SK-N-MC (cell line): ENCODE measurements around the gene ADARB1.

Experiments
- DNase-seq: peaks from one replicate; pipeline ENCODE4 v3.0.0-alpha.2; 2011; ENCODE audit warnings: low read depth, low spot score
- H3K27ac ChIP-seq: fragments of 200-600 bp; sonication (generic); 2 replicates; pipeline ENCODE4 v1.5.1; 2016; ENCODE audit warnings: mixed run types
- H3K36me3 ChIP-seq: fragments of 200-600 bp; sonication (generic); 2 replicates; pipeline ENCODE4 v1.6.1; 2017; ENCODE audit warnings: antibody characterized with exemption, low read length, mixed read lengths; ENCODE audit not compliant: insufficient read depth
- H3K4me3 ChIP-seq: fragments of 200-600 bp; sonication (generic); 2 replicates; pipeline ENCODE4 v1.5.1; 2016
- H3K9ac ChIP-seq: fragments of 200-600 bp; sonication (generic); 2 replicates; pipeline ENCODE4 v1.8.0; 2017; ENCODE audit warnings: mixed run types, mixed read lengths; ENCODE audit not compliant: insufficient read length
- H3K9me3 ChIP-seq: fragments of 200-600 bp; sonication (generic); 2 replicates; pipeline ENCODE4 v1.6.1; 2017; ENCODE audit warnings: low read depth, mild to moderate bottlenecking, antibody characterized with exemption, low read length, moderate library complexity, mixed read lengths
- EZH2 ChIP-seq: fragments of 200-600 bp; sonication (generic); IDR thresholded peaks from one replicate; pipeline ENCODE4 v1.6.1; 2017; ENCODE audit warnings: antibody characterized with exemption
- FOXP2 ChIP-seq: optimal IDR thresholded peaks from 2 replicates; pipeline ENCODE3; 2011; ENCODE audit warnings: mild to moderate bottlenecking, moderate library complexity; ENCODE audit not compliant: insufficient read depth; ENCODE audit errors: extremely low read length, control extremely low read depth
- POLR2AphosphoS5 ChIP-seq: IDR thresholded peaks from 2 replicates; pipeline ENCODE4 v1.6.1; 2012; ENCODE audit warnings: mild to moderate bottlenecking, low read depth, low read length, borderline replicate concordance

ADARB1 gene

GRCh38 chr21:45057886-45058285, 16.5 kb upstream of the ADARB1 start:
- no peak overlapping the region for H3K27ac ChIP-seq
- H3K36me3 ChIP-seq: no peaks in the 10 kb centered on the region
- no peak for DNase-seq
- TF ChIP-seq POLR2AphosphoS5 (no peak), FOXP2 (no peak), EZH2 (no peak)
- no peak overlapping the region for H3K9ac ChIP-seq
- H3K4me3 ChIP-seq: no peak overlapping the region
- no peaks in the 10 kb centered on the region for H3K9me3 ChIP-seq

GRCh38 chr21:45059121-45059520, 15.3 kb upstream of the ADARB1 start:
- no peaks in the 10 kb centered on the region for H3K9me3 ChIP-seq
- no peak overlapping the region for H3K4me3 ChIP-seq
- TF ChIP-seq EZH2 (no peak), FOXP2 (no peak), POLR2AphosphoS5 (no peak)
- H3K36me3 ChIP-seq: no peaks in the 10 kb centered on the region
- H3K27ac ChIP-seq: no peak overlapping the region
- DNase-seq: no peak
- no peak overlapping the region for H3K9ac ChIP-seq

- Histone ChIP-seq H3K9me3 (no peaks in the 10 kb centered on the region), H3K36me3 (no peaks in the 10 kb centered on the region), H3K9ac (no peak overlapping the region), H3K27ac (no peak overlapping the region), H3K4me3 (no peak overlapping the region)
- no peak for DNase-seq
- TF ChIP-seq FOXP2 (no peak), EZH2 (no peak), POLR2AphosphoS5 (no peak)
Measured at GRCh38 chr21:45060089-45060488, 14.3 kb upstream of the ADARB1 start.

- DNase-seq: no peak
- Histone ChIP-seq H3K4me3 (no peak overlapping the region), H3K9ac (no peak overlapping the region), H3K36me3 (no peaks in the 10 kb centered on the region), H3K27ac (no peak overlapping the region), H3K9me3 (no peaks in the 10 kb centered on the region)
- TF ChIP-seq EZH2: no peak
- no peak for TF ChIP-seq FOXP2
- no peak for TF ChIP-seq POLR2AphosphoS5
Measured at GRCh38 chr21:45060675-45061311, 13.6 kb upstream of the ADARB1 start.

GRCh38 chr21:45064091-45064490, 10.3 kb upstream of the ADARB1 start:
- no peak for DNase-seq
- H3K27ac ChIP-seq: no peak overlapping the region
- no peaks in the 10 kb centered on the region for H3K36me3 ChIP-seq
- H3K9ac ChIP-seq: no peak overlapping the region
- H3K4me3 ChIP-seq: no peak overlapping the region
- no peaks in the 10 kb centered on the region for H3K9me3 ChIP-seq
- TF ChIP-seq POLR2AphosphoS5 (no peak), FOXP2 (no peak), EZH2 (no peak)

- Histone ChIP-seq H3K9ac (no peak overlapping the region), H3K27ac (no peak overlapping the region), H3K4me3 (no peak overlapping the region), H3K36me3 (no peaks in the 10 kb centered on the region), H3K9me3 (no peaks in the 10 kb centered on the region)
- TF ChIP-seq EZH2: no peak
- no peak for TF ChIP-seq FOXP2
- DNase-seq: no peak
Measured at GRCh38 chr21:45064618-45065399, 9.6 kb upstream of the ADARB1 start.

- TF ChIP-seq FOXP2 (no peak), EZH2 (no peak), POLR2AphosphoS5 (no peak)
- Histone ChIP-seq H3K27ac (no peak overlapping the region), H3K9ac (no peak overlapping the region), H3K4me3 (no peak overlapping the region), H3K9me3 (no peaks in the 10 kb centered on the region), H3K36me3 (no peaks in the 10 kb centered on the region)
- DNase-seq: no peak
Measured at GRCh38 chr21:45067462-45068285, 6.7 kb upstream of the ADARB1 start.

- DNase-seq: no peak
- Histone ChIP-seq H3K36me3 (no peaks in the 10 kb centered on the region), H3K27ac (no peak overlapping the region), H3K9ac (no peak overlapping the region), H3K9me3 (no peaks in the 10 kb centered on the region), H3K4me3 (no peak overlapping the region)
- TF ChIP-seq POLR2AphosphoS5 (no peak), FOXP2 (no peak), EZH2 (no peak)
Measured at GRCh38 chr21:45069085-45069484, 5.3 kb upstream of the ADARB1 start.
